ENCODE measurements around the gene CGB7. TPM values are rescaled to one million over a fixed set of nuclear protein-coding genes. Genes with fewer than 3 reads are reported as not detected.

CGB7 gene
- total and polyA plus RNA-seq, 2 experiments from 2014 or later, result 0.54 to 2.2 TPM

GRCh38 chr19:49017666-49018351, 39.7 kb downstream of the CGB7 start:
- peak overlapping the region; percentile 71 for H2AFZ ChIP-seq

GRCh38 chr19:49017041-49017665, 40.4 kb downstream of the CGB7 start, which contains the start of gene LHB:
TSS of gene LHB (minus strand) at chr19:49017091. CDS start at chr19:49017081, 10 bp downstream.
- Histone ChIP-seq H3K27ac (no peak within 1 kb of the TSS), H3K9ac (peak within 1 kb of the TSS; percentile 28; the same call in 1 of the 2 replicates), H2AFZ (peak within 1 kb of the TSS; percentile 71), H3K4me3 (peak within 1 kb of the TSS; percentile 75), H3K9me2 (ENCODE audit: insufficient read depth) (no peaks in the 10 kb centered on the region), H4K20me1 (ENCODE audit: insufficient read depth) (no peaks in the 10 kb centered on the region), H3K27me3 (replicated peaks; ENCODE audit: insufficient read depth) (no peaks in the 10 kb centered on the region), H3K9me3 (ENCODE audit: low read depth) (no peaks in the 10 kb centered on the region), H3F3A (ENCODE audit: insufficient read depth) (no peaks in the 10 kb centered on the region), H3K36me3 (ENCODE audit: low read depth) (no peaks in the 10 kb centered on the region), H3K79me2 (ENCODE audit: insufficient read depth) (no peaks in the 10 kb centered on the region), H3K4me1 (ENCODE audit: insufficient read depth) (peaks cover 9% of the 10 kb centered on the region), H3K4me2 (ENCODE audit: unreplicated experiment) (peak within 1 kb of the TSS; percentile 87)
- DNase-seq, result no peak
- TF ChIP-seq EZH2 (IDR thresholded peaks at IDR 0.05; ENCODE audit: insufficient read depth, poor library complexity, severe bottlenecking) (no peak), EZH2phosphoT487 (IDR thresholded peaks at IDR 0.05; ENCODE audit: insufficient read depth, low read depth) (no peak)
- in situ Hi-C loops (cut with MboI), result no loop called here
- WGBS, 2 experiments (ENCODE audit: low coverage in 1 of 2, low lambda C conversion rate in 2 of 2, missing lambda C conversion rate in 2 of 2), result 70 to 71% methylated on average over 17 of the region's 17 CpGs

More at GRCh38 chr19:49017666-49018351, 39.7 kb downstream of the CGB7 start:
- no peaks in the 10 kb centered on the region for H3F3A ChIP-seq (ENCODE audit: insufficient read depth)
- in situ Hi-C loops (cut with MboI), result no loop called here
- 4% methylated on average over 41 to 61 of the region's 62 CpGs for WGBS, 2 experiments (ENCODE audit: low coverage in 1 of 2, low lambda C conversion rate in 2 of 2, missing lambda C conversion rate in 2 of 2)
- H3K36me3 ChIP-seq (ENCODE audit: low read depth), result no peaks in the 10 kb centered on the region
- H3K4me2 ChIP-seq (ENCODE audit: unreplicated experiment), result peak overlapping the region; percentile 87
- H3K9me2 ChIP-seq (ENCODE audit: insufficient read depth), result no peaks in the 10 kb centered on the region
- no peaks in the 10 kb centered on the region for H3K9me3 ChIP-seq (ENCODE audit: low read depth)
- no peak for TF ChIP-seq EZH2phosphoT487 (IDR thresholded peaks at IDR 0.05; ENCODE audit: insufficient read depth, low read depth)
- no peak for TF ChIP-seq EZH2 (IDR thresholded peaks at IDR 0.05; ENCODE audit: insufficient read depth, poor library complexity, severe bottlenecking)
- H3K27ac ChIP-seq, result no peak overlapping the region
- peak overlapping the region; percentile 75 for H3K4me3 ChIP-seq
- no peaks in the 10 kb centered on the region for H3K27me3 ChIP-seq (replicated peaks; ENCODE audit: insufficient read depth)
- no peaks in the 10 kb centered on the region for H3K79me2 ChIP-seq (ENCODE audit: insufficient read depth)
- H3K9ac ChIP-seq, result peak overlapping the region; percentile 28; the same call in 1 of the 2 replicates
- H4K20me1 ChIP-seq (ENCODE audit: insufficient read depth), result no peaks in the 10 kb centered on the region
- peaks cover 9% of the 10 kb centered on the region for H3K4me1 ChIP-seq (ENCODE audit: insufficient read depth)
- peak; percentile 83 for DNase-seq

GRCh38 chr19:49016067-49016839, 41.3 kb downstream of the CGB7 start:
- Histone ChIP-seq H3F3A (ENCODE audit: insufficient read depth) (no peaks in the 10 kb centered on the region), H4K20me1 (ENCODE audit: insufficient read depth) (no peaks in the 10 kb centered on the region), H3K4me1 (ENCODE audit: insufficient read depth) (peaks cover 9% of the 10 kb centered on the region), H3K27ac (no peak overlapping the region), H3K4me3 (no peak overlapping the region), H3K79me2 (ENCODE audit: insufficient read depth) (no peaks in the 10 kb centered on the region), H3K9me2 (ENCODE audit: insufficient read depth) (no peaks in the 10 kb centered on the region), H3K27me3 (replicated peaks; ENCODE audit: insufficient read depth) (no peaks in the 10 kb centered on the region), H3K4me2 (ENCODE audit: unreplicated experiment) (no peak overlapping the region), H2AFZ (no peak overlapping the region), H3K9ac (no peak overlapping the region), H3K36me3 (ENCODE audit: low read depth) (no peaks in the 10 kb centered on the region), H3K9me3 (ENCODE audit: low read depth) (no peaks in the 10 kb centered on the region)
- DNase-seq, result no peak
- 88 to 95% methylated on average over 17 to 25 of the region's 29 CpGs for WGBS, 2 experiments (ENCODE audit: low coverage in 1 of 2, low lambda C conversion rate in 2 of 2, missing lambda C conversion rate in 2 of 2)
- in situ Hi-C loops (cut with MboI), result no loop called here
- TF ChIP-seq EZH2phosphoT487 (IDR thresholded peaks at IDR 0.05; ENCODE audit: insufficient read depth, low read depth) (no peak), EZH2 (IDR thresholded peaks at IDR 0.05; ENCODE audit: insufficient read depth, poor library complexity, severe bottlenecking) (no peak)

GRCh38 chr19:49014870-49015255, 42.7 kb downstream of the CGB7 start:
- no peak overlapping the region for H3K9ac ChIP-seq
- H3K9me2 ChIP-seq (ENCODE audit: insufficient read depth), result no peaks in the 10 kb centered on the region
- 90 to 92% methylated on average over 18 of the region's 18 CpGs for WGBS, 2 experiments (ENCODE audit: low coverage in 1 of 2, low lambda C conversion rate in 2 of 2, missing lambda C conversion rate in 2 of 2)
- no peak for DNase-seq
- H3K4me3 ChIP-seq, result no peak overlapping the region
- H3K36me3 ChIP-seq (ENCODE audit: low read depth), result no peaks in the 10 kb centered on the region
- H3K9me3 ChIP-seq (ENCODE audit: low read depth), result no peaks in the 10 kb centered on the region
- H3K79me2 ChIP-seq (ENCODE audit: insufficient read depth), result no peaks in the 10 kb centered on the region
- no peaks in the 10 kb centered on the region for H3K27me3 ChIP-seq (replicated peaks; ENCODE audit: insufficient read depth)
- H4K20me1 ChIP-seq (ENCODE audit: insufficient read depth), result no peaks in the 10 kb centered on the region
- no peak overlapping the region for H3K27ac ChIP-seq
- no peak overlapping the region for H2AFZ ChIP-seq
- no peaks in the 10 kb centered on the region for H3F3A ChIP-seq (ENCODE audit: insufficient read depth)
- TF ChIP-seq EZH2phosphoT487 (IDR thresholded peaks at IDR 0.05; ENCODE audit: insufficient read depth, low read depth), result no peak
- TF ChIP-seq EZH2 (IDR thresholded peaks at IDR 0.05; ENCODE audit: insufficient read depth, poor library complexity, severe bottlenecking), result no peak
- H3K4me2 ChIP-seq (ENCODE audit: unreplicated experiment), result no peak overlapping the region
- in situ Hi-C loops (cut with MboI), result no loop called here
- H3K4me1 ChIP-seq (ENCODE audit: insufficient read depth), result peaks cover 9% of the 10 kb centered on the region
